Uterus (tissue), 2 donors: Measurements from ENCODE around the gene GTF2F2.

ENCODE experiments used
- CTCF ChIP-seq, 4 experiments: fragments of 200-600 bp in 2 of 4; fragments of 450-650 bp in 2 of 4; sonication (generic) in 2 of 4; IDR thresholded peaks; one replicate each; pipeline ENCODE4 v1.5.1; 2016 to 2019; ENCODE audit warnings: antibody characterized with exemption in 4 of 4, mild to moderate bottlenecking in 2 of 4, moderate library complexity in 1 of 4
- POLR2A ChIP-seq, 2 donors: fragments of 450-650 bp; IDR thresholded peaks; one replicate each; pipeline ENCODE4 v1.6.1; 2016; ENCODE audit warnings: antibody characterized with exemption in 2 of 2, mild to moderate bottlenecking in 1 of 2, moderate library complexity in 1 of 2

DNA sequence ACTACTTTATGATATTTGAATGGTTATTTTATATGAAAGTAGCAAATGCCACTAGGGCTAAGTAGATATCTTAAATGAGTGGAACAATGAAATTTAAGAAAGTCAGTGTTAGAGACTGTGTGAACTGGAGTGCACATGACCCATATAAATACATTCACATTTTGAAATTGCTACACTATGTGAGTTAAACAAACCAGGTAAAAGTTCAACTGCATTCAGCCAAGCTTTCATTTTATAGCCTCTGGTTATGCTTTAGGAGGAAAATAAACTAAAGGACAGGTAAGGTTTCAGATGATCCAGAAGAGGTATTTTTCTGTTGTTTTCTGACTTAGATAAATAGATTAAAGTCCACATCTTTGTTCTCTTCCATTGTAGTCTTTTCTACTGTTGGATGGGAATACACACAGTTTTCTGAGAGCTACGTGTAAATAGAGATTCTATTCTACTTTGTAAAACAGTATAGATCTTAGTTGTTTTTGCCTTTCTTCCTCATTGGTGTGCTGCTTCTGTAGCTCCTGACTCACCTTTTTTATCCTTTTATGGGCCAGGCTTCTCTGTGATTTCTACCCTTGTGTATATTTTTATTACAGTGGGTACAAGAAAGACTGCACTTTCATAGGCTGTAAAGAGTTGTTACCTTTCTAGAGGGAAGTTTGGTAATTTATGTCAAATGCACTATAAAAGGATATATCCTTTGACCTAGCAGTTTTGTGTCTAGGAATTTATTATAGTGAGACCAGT lies 135.1 kb downstream of the GTF2F2 start:
- TF ChIP-seq CTCF (IDR thresholded peaks at IDR 0.05): no peak
- no peak for TF ChIP-seq POLR2A (IDR thresholded peaks at IDR 0.05)
